ENCODE data around the gene GINS2.

The GINS2 gene

DNA sequence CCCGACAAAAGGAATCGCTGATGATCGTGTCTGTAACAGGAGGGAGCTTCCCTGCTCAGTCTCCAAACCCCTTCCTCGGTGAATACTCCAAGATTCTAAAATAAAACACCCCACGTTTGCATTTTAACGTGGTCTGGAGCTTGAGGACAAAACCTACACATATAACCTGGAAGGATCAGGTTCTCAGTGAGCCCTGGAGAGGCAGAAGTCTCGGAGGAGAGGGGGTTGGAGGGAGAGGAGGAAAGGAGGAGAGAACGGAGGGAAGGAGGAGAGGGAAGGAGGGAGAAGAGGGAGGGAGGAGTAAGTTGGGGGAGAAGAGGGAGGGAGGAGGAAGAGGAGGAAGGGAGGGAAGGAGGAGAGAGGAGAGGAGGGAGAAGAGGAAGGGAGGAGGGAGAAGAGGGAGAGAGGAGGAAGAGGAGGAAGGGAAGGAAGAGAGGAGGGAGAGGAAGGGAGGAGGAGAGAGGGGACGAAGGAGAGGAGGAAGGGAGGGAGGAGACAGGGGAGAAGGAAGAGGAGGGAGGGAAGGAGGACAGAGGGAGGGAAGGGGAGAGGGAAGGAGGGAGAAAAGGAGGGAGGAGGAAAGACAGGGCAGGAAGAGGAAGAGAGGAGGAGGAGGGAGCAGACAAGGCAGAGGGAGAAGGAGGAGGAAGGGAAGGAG, 27.4 kb upstream of the GINS2 start:
- no peak for DNase-seq (ENCODE audit: low read depth)

DNA sequence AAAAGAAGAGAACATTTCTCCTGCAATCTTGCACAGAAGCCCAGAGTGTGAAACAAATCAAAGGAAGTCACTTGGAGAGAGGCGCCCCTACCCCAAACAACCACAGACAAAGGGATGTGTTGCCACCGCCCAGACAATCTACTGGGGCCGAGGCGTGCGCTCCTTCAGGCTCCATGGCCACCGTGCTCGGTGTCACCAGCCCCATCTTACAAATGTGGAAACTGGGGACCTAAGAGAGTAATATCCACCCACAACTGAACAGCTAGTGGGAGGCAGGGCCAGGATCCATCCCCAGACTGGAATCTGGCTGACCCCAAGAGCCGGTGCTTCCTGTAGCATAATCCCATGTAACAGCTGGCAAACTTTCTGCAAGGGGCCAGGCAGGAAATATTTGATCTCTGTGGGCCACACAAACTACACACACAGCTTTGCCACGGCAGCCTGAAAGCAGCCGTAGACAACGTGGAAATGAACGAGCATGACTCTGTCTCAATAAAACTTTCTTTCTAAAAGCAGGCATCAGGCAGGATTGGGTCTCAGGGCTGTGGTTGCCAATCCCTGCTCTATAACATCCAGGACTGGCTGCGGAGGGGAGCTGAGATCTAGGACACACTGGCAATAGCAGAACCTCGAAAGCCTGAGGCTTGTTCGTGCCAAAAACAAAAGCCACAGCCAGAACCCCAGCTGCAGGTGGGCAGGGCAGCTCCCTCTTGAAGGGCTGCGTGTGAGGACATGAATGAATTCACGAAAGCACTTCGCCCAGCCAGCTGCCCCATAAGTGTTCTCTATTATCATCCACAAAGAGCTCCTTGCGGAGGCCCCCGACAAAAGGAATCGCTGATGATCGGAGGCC, 26.6 kb upstream of the GINS2 start:
- DNase-seq (ENCODE audit: low read depth): no peak

DNA sequence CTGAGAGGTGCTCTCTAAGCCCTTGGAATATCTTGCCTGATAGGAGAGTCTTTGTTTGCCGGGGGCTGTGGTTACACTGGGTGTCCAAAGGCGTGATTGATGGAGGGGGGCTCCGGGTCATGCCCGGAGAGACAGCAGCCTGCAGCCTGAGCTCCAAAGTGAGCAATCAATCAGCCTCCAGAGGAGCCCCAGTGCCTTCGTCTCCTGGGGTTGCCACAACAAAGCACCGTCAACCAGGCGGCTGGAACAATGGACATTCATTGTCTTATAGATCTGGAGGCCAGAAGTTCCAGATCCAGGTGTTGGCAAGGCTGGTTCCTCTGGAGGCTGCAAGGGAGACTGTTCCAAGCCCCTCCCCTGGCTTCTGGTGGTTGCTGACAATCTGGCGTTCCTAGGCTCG, 24.0 kb upstream of the GINS2 start:
- no peak for DNase-seq (ENCODE audit: low read depth)

DNA sequence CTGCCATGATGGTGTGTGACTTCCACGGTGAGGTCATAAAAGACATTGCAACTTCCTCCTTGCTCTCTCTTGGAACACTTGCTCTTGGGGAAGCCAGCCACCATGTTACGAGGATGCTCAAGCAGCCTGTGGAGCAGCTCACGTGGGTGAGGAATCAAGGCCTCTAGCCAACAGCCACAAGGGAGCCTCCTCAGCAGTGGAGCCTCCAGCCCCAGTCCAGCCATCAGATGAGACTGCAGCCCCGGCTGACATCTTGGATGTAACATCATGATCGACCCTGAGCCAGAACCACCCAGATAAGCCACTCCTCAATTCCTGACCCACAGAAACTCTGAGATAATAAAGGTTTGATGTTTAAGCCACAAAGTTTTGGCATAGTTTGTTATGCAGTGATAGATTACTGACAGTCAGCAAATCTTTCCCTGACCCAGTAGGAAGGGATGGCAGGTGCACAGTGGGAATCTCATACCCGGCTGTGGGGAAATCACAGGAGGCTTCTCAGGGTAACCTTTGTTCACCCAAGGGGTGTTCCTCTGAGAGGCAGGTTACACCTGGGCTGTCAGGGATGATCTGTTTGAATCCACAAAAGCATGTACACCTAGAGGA, 23.3 kb upstream of the GINS2 start:
- DNase-seq (ENCODE audit: low read depth): no peak

DNA sequence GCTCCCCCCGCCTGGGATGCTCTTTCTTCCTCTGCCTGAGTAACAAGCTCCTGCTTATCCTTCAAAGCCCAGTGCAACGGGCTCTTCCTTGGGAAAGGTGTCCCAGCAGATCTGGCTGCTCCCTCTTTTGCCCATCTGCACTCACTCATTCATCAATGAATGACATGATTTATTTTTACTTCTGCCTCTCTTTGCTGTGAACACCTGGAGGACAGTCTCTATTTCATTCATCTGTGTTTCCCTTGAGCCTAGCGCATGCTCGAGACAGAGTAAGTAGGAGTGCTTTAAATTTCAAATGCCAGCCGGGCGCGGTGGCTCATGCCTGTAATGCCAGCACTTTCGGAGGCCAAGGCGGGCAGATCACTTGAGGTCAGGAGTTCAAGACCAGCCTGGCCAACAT, 22.0 kb upstream of the GINS2 start:
- no peak for DNase-seq (ENCODE audit: low read depth)

DNA sequence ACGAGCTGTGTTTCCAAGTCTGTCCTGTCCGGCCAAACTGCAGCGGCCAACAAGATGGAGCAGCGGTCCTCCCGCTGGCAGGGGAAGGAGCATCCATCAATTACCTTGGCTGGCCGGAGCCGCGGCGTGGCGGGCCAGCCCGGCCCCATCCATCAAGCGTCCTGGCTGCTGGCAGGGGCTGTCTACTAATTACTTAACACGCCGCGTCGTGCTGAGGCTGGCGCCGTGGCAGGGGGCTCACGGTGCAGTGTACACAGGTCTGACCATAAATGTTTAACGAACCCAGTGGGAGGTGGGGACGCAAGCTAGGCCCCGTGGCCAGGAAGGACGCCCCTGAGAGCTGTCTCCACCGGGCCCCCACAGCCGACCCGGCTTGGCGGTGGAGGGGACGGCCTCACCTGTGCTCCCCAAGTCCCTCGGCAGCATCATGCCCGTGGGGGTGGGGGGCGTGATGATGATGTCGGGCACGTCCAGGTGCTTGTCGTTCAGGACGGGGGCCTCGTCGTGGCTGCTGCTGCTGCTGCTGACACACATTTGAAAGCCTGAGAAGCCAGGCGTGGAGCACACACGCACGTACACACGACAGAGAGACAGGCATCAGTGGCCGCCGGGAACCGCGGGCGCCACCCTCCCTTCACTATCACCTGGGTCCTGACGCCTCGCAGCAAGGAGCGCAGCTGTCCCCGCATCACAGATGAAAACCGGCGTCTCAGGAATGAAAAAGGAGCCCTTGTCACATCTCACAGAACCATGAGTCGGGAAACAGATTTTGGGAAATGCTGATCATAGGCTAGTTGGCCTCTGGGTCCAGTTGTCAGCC, 21.2 kb upstream of the GINS2 start:
- DNase-seq (ENCODE audit: low read depth): no peak

DNA sequence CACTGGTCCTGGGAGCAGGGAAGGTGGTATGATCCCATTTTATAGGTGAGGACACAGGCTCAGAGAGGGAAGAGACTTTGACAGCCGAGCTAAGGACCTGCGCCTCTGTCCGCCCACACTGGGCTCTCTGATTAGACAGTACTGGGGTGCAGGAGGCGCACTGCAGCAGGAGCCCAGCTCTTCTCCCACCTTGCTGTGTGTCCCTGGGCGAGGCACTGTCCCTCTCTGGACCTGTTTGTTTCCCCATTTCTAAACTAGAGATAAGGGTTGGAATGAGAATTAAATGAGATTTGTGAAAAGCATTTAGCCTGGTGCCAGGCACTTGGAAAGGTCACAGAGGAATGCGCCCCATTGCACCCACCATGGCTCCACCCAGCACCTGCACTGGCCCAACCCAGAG, 19.6 kb upstream of the GINS2 start:
- no peak for DNase-seq (ENCODE audit: low read depth)

DNA sequence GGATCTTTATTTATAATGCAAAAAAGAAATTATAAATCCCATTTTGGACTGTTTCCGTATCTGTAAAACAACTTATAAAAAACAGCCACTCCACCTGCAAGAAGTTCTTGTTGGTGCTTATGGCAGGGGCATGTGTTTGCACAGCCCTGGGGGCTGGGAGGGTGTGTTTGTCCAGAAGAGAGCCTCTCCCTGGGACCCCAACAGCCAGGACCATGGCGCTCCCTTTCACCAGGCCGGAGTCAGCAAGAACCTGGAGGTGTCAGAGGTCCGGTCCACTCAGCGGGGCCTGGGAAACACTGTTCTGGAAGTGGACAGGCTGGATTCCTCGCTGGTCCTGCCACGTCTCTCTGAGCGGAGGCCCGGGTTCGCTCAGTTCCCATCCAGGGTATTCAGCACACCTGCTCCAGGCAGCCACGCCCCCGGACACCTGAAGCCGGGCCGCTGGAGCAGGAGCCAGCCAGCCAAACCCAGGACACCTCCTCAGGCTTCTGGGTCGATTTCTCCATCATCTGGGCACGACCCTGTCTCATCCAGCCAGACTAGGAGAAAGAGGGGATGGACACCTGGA, 18.9 kb upstream of the GINS2 start:
- DNase-seq (ENCODE audit: low read depth): no peak

DNA sequence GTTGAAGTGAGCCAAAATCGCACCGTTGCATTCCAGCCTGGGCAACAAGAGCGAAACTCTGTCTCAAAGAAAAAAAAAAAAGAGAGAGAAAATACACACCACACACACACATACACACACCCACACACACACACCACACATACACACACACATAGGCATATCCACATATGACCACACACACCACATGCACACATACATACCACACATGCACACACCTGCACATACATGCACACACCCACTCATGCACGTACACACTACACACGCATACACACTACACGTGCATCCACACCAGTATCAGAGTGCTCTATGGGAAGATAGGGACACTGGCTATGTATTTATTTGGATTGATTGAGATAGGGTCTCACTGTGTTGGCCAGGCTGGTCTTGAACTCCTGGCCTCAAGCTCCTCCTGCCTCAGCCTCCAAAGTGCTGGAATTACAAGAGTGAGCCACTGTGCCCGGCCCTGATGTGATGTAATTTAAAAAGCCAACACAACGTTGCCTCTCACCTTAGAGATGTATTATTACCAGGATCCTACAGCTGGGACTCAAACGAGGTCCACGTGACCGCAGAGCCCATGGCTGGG, 17.8 kb upstream of the GINS2 start:
- DNase-seq (ENCODE audit: low read depth): no peak

DNA sequence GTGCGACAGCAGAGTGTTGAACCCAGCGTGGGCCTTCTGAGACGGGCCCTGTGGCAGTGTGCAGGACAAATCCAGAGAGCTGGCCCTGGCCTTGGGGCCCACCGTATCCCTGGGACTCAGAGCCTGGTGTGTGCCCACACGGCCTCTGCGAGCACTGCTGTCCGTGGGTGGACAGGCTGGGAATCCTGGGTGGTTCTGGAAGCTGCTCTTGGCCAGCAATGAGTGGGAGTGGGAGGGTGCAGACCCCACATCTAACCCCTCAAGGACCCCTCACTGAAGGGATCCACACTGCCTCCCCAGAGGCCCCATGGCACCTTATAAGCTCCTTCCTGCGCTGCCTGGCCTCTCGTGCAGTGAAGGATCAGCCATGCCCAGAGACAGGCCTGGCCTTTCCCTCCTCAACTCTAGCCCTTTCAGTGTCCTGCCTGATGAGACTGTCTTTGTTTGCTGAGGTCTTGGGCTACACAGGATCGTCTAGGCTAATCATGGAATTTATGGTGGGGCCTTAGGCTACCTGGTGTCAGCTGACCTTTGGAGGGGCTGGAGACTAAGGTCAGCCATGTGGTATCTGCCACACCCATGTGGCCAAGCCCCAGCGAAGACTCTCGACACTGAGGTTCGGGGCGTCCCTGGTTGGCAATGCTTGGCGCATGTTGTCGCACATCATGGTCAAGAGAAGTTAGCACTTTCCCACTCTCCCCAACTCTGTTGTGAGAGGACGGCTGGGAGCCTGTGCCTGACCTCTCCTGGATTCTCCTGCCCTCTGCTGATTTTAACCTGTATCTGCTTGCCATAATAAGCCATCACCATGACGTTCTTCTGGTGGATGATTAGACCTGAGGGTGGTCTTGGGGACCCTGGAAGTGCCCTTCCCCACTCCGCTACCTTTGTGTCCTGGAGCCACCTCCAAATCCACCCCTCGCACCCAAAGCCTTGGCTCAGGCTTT, 16.4 kb upstream of the GINS2 start:
- no peak for DNase-seq (ENCODE audit: low read depth)

DNA sequence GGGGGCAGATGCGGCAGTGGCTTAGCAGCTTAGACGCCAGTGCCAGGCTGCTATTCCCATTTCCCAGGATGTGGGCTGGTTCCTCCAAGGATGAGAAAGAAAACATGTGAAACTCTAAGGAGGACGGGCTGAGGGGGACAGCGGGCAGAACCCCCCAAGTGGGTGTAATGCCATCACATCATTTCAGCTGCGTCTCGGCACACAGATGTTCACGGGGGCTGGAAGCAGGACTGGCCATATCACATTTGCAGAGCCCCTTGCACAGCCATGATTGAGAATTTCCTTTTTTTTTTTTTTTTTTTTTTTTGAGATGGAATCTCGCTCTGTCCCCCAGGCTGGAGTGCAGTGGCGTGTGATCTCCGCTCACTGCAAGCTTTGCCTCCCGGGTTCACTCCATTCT, 15.3 kb upstream of the GINS2 start:
- no peak for DNase-seq (ENCODE audit: low read depth)

DNA sequence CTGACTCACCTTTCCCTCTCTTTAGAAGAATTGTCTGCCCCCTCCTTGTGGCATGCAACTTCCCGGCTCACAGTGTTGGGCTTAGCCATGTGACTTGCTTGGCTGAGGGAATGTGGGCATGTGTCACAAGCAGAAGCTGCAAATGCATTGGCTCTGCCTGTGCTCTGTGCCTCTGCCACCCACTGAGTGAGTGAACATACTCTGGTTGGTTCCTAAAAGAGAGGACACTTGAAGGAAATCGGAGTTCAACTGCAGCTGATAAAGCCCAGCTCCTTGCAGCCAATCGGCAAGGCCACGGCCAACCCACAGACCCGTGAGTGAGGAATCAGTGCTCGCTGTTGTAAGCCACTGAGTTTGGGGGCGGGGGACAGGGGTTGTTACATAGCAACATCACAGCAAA, 10.9 kb upstream of the GINS2 start:
- no peak for DNase-seq (ENCODE audit: low read depth)

DNA sequence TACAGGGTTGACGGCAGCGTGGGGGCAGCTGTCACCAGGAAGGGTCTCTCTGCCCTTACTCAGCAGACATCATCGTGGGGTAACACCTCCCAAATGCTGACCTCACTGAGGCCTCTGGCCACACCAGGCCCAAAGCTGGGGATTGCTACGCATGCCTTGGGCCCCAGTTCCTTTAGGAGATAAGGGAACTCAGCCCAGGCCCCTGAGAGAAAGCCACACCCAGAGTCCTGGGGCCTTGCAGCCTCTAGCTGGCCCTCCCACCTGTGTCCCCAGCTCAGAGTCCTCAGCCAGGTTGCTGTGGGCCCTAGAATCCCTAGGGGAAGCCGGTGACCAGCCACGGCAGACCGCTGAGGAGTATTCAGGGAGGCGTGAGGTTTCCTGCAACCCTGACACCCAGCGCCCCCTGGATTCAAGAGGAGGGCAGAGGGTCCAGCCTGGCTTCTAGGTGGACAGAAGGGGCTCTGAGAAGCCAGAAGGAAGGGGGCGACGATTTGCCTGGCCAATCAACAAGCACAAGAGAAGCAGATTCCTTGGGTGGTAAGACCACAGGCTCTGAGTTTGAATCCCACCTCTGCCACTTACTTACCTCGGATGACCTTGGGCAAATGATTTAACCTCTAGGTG, 10.3 kb upstream of the GINS2 start:
- no peak for DNase-seq (ENCODE audit: low read depth)

DNA sequence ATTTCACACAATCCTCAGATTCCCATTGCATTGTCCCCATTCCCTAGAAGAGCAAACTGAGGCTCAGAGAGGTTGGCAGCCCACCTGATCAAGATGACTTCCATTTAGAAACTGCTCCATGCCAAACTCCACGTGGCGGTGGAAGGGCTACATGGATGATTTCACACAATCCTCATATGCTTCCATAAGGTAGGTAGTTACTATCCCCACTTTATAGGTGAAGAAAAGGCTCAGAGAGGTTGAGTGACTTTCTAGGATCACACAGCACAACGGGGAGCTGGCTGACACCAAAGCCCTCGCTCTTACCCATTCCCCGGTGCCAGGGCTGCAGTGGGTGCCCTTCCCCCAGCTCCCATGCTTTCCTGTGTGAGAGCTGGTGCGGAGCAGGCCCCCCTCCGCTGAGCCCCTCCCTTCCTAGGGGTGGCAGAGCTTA, 9.7 kb upstream of the GINS2 start:
- no peak for DNase-seq (ENCODE audit: low read depth)

DNA sequence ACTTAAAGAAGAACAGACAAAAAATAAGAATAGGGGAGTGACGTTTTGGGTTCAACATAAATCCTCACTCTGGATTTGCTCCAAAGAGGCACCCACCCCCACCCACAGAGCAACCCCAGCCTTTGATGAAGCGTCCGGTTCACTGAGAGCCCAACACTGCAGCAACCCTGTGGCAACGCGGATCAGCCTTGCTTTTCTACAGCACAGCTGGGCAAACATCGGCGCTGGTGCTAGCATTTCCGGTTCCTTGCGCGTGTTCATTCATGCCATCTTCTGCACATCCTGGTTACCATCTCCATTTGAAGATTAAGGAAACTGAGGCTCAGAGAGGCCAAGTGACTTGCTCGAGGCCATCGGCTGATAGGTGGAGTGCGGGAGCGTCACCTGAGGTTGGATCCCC, 8.7 kb upstream of the GINS2 start:
- DNase-seq (ENCODE audit: low read depth): no peak

DNA sequence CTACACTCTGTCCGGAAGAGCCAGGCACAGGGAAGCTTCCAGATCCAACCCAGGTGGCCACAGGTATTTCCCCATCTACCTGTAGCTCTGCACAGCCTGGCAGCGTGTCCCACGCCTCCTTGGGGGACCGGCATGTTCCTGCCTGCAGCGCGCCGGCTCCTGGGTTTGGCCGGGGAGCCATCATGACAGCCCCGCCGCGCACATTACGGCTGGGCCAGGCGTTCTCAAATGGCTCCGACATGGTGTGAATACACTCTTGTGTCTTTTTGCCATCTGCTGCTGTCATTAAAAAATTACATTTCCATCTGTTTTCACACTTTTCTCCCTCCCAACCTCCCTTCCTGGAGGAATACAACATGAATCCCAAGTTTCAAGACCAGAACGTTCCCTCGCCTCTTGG, 8.0 kb upstream of the GINS2 start:
- DNase-seq (ENCODE audit: low read depth): no peak

DNA sequence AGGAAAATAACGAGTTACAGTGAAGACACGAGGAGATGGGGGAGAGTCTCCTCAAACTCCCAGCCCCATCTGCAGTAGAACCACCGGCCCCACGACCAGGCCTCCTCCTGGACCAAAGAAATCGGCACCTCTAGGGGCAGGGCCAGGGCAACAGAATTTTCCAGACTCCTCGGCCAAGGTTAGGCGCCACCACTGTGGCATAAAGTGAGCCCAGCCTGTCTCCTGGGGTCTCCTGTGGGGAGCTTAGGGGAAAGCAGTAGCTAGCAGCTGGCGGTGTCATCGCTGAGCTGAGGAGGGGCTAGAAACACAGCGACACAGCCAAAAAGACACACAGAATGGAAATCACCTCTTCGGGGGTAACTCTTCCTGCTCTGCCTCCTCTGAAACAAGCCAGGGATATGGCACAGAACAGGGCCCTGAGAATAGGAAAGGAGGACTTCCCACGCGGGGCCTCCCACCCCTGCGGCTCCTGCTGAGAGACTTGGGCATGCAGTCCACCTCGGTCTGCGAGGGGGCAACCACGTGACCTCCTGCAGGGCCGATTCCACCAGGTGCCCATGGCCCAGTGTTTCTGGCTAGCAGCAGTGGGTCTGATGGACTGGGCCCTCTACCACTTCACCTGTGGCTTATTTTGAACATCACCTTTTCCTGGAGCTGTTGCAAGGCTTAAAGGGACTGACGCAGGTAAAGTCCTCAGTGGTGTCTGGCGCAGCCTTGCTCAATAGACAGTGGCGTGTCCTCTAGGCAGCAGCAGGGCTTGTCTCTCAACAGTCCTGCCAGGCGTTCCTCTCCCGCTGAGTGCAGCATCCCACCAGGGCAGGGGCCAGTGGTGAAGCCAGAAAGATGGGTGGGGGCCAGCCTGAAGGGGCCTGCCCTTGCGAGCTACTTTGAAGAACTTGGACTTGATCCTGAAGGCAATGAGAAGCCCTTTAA, 6.7 kb upstream of the GINS2 start:
- no peak for DNase-seq (ENCODE audit: low read depth)

DNA sequence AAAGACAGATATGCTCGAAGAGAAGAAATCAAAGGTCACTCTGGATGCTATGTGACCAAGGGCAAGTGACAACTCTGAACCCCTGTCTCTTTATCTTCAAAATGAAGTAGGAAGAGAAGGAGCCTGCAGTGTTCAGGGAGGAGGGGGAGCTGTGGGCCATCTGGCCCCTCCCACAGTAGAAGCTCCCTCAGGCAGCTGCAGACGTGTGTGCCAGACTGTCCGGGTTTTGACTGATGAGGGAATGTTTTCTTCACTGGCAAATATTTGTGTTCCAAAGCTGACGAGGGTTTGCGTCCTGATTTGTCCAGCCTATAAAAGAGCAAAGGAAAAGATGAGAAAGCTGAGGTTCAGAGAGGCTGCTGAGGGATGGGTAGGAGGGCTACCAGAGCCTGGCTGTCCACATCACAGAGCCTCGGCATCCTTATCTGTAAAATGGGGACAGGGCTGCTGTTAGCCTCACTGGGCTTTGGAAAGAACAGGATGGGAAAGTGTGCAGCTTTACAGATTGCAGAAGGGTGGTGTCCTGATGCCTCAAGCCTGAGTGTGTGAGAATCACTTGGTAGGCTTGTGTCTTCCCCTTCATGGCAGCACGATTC, 1.8 kb upstream of the GINS2 start:
- DNase-seq (ENCODE audit: low read depth): no peak

DNA sequence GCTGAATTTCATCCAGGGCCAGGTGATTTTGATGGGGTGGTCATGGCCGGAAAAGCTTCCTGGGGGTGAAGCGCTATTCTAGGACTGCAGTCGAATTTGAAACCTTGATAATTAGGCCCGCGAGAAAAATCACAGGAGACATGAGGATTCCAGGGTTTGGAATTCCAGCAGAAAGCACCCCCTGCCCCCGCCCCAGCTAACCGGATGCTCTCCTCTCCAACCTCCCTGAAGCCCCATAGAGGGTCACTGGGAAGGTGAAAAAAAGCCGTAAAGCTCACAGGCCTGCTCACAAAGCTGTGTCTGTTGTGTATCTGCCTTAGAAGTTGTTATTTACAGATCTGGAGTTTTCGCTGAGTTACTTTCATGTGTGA, 1.2 kb upstream of the GINS2 start:
- no peak for DNase-seq (ENCODE audit: low read depth)
